Spleen (tissue), 7 donors: ENCODE measurements around the gene DPF3.

Source experiments
- POLR2A ChIP-seq, 3 donors: fragments of 450-650 bp; IDR thresholded peaks; one replicate each; pipeline ENCODE4 v1.5.1; 2017; ENCODE audit warnings: antibody characterized with exemption in 3 of 3, mild to moderate bottlenecking in 1 of 3
- POLR2AphosphoS5 ChIP-seq, 3 donors: sonication (generic); formaldehyde crosslinking; IDR thresholded peaks; one replicate each; pipeline ENCODE4 v1.5.1; 2017; ENCODE audit warnings: antibody characterized with exemption in 3 of 3
- TF ChIP-seq, protein P1 (sequence below), 11 experiments: fragments of 200-600 bp in 7 of 11; fragments of 450-650 bp in 4 of 11; sonication (generic) in 4 of 11; IDR thresholded peaks in 8 of 11; conservative IDR thresholded peaks in 3 of 11; 1 replicate in 7 of 11; 2 replicates in 4 of 11; pipeline versions ENCODE4 v1.4.0 to v1.8.0; 2016 to 2021; ENCODE audit warnings: antibody characterized with exemption in 11 of 11, inconsistent platforms in 4 of 11, mild to moderate bottlenecking in 1 of 11
- donor health status: DM: no; HTN: no; CAD: no; lungs with moderate emphysema.
- donor health status: DM: no; HTN: no; CAD: no.
- donor health status: DM: no; HTN: no; CAD: no.

DNA sequence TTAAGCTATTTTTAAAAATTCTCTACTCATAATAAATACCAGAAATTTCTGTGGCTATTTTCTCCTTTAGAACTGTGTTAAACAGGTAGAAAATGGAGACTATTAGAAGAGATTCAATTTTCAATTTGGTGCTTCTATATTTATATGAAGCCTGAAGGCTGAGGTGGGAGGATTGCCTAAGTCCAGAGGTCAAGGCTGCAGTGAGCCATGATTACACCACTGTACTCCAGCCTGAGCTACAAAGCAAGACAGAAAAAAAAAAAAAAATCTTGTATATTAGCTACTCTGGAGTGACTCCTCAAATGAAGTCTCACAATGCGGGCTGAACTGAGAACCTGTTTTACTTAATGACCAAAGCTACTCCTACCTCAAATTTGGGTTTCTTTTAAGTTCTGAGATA, 9.8 kb upstream of the DPF3 start:
- TF ChIP-seq, protein P1, sequence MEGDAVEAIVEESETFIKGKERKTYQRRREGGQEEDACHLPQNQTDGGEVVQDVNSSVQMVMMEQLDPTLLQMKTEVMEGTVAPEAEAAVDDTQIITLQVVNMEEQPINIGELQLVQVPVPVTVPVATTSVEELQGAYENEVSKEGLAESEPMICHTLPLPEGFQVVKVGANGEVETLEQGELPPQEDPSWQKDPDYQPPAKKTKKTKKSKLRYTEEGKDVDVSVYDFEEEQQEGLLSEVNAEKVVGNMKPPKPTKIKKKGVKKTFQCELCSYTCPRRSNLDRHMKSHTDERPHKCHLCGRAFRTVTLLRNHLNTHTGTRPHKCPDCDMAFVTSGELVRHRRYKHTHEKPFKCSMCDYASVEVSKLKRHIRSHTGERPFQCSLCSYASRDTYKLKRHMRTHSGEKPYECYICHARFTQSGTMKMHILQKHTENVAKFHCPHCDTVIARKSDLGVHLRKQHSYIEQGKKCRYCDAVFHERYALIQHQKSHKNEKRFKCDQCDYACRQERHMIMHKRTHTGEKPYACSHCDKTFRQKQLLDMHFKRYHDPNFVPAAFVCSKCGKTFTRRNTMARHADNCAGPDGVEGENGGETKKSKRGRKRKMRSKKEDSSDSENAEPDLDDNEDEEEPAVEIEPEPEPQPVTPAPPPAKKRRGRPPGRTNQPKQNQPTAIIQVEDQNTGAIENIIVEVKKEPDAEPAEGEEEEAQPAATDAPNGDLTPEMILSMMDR (IDR thresholded peaks at IDR 0.05 in 8 of 11, conservative IDR thresholded peaks at IDR 0.05 in 3 of 11): no peak
- TF ChIP-seq POLR2A (IDR thresholded peaks at IDR 0.05): no peak
- TF ChIP-seq POLR2AphosphoS5 (IDR thresholded peaks at IDR 0.05): no peak
